Measurements from ENCODE around the gene FMNL3.

The FMNL3 gene

GRCh38 chr12:49698619-49699545, 8.3 kb downstream of the FMNL3 start:
- no peaks in the 10 kb centered on the region for H3K27me3 ChIP-seq (ENCODE audit: insufficient read depth, insufficient read length)
- TF ChIP-seq SUZ12 (IDR thresholded peaks at IDR 0.05; ENCODE audit: extremely low read depth, insufficient read depth, insufficient read length) (no peak), YY1 (IDR thresholded peaks at IDR 0.05; ENCODE audit: insufficient read depth, insufficient read length) (no peak)
- H3K9me3 ChIP-seq (ENCODE audit: insufficient read depth, low read length): no peaks in the 10 kb centered on the region
- no peaks in the 10 kb centered on the region for H3K36me3 ChIP-seq (ENCODE audit: insufficient read depth, insufficient read length, low read length)
- peak overlapping the region; percentile 12 for H3K9ac ChIP-seq (ENCODE audit: insufficient read length, low read depth)
- DNase-seq (ENCODE audit: low read depth, low spot score): peak; percentile 87
- peaks cover 16% of the 10 kb centered on the region for H3K4me1 ChIP-seq (ENCODE audit: insufficient read depth, insufficient read length)
- H3K4me3 ChIP-seq (ENCODE audit: insufficient read length, low read depth): peak overlapping the region; percentile 3

GRCh38 chr12:49697808-49698207, 9.4 kb downstream of the FMNL3 start:
- DNase-seq (ENCODE audit: low read depth, low spot score): no peak
- no peak overlapping the region for H3K9ac ChIP-seq (ENCODE audit: insufficient read length, low read depth)
- H3K9me3 ChIP-seq (ENCODE audit: insufficient read depth, low read length): no peaks in the 10 kb centered on the region
- TF ChIP-seq YY1 (IDR thresholded peaks at IDR 0.05; ENCODE audit: insufficient read depth, insufficient read length) (no peak), ZNF274 (IDR thresholded peaks at IDR 0.05; ENCODE audit: low read depth, low read length) (no peak), SUZ12 (IDR thresholded peaks at IDR 0.05; ENCODE audit: extremely low read depth, insufficient read depth, insufficient read length) (no peak)
- H3K27me3 ChIP-seq (ENCODE audit: insufficient read depth, insufficient read length): no peaks in the 10 kb centered on the region
- no peak overlapping the region for H3K4me3 ChIP-seq (ENCODE audit: insufficient read length, low read depth)
- peaks cover 10% of the 10 kb centered on the region for H3K4me1 ChIP-seq (ENCODE audit: insufficient read depth, insufficient read length)
- no peaks in the 10 kb centered on the region for H3K36me3 ChIP-seq (ENCODE audit: insufficient read depth, insufficient read length, low read length)

- peaks cover 10% of the 10 kb centered on the region for H3K4me1 ChIP-seq (ENCODE audit: insufficient read depth, insufficient read length)
- H3K36me3 ChIP-seq (ENCODE audit: insufficient read depth, insufficient read length, low read length): no peaks in the 10 kb centered on the region
- no peak for DNase-seq (ENCODE audit: low read depth, low spot score)
- H3K9ac ChIP-seq (ENCODE audit: insufficient read length, low read depth): no peak overlapping the region
- no peaks in the 10 kb centered on the region for H3K9me3 ChIP-seq (ENCODE audit: insufficient read depth, low read length)
- TF ChIP-seq SUZ12 (IDR thresholded peaks at IDR 0.05; ENCODE audit: extremely low read depth, insufficient read depth, insufficient read length) (no peak), YY1 (IDR thresholded peaks at IDR 0.05; ENCODE audit: insufficient read depth, insufficient read length) (no peak), ZNF274 (IDR thresholded peaks at IDR 0.05; ENCODE audit: low read depth, low read length) (no peak)
- H3K27me3 ChIP-seq (ENCODE audit: insufficient read depth, insufficient read length): no peaks in the 10 kb centered on the region
- H3K4me3 ChIP-seq (ENCODE audit: insufficient read length, low read depth): no peak overlapping the region
Observed at GRCh38 chr12:49696723-49697122, 10.5 kb downstream of the FMNL3 start.

GRCh38 chr12:49693931-49694444, 13.2 kb downstream of the FMNL3 start:
- H3K36me3 ChIP-seq (ENCODE audit: insufficient read depth, insufficient read length, low read length): no peaks in the 10 kb centered on the region
- H3K9me3 ChIP-seq (ENCODE audit: insufficient read depth, low read length): no peaks in the 10 kb centered on the region
- peaks cover 7% of the 10 kb centered on the region for H3K4me1 ChIP-seq (ENCODE audit: insufficient read depth, insufficient read length)
- H3K27me3 ChIP-seq (ENCODE audit: insufficient read depth, insufficient read length): no peaks in the 10 kb centered on the region
- no peak for DNase-seq (ENCODE audit: low read depth, low spot score)
- no peak overlapping the region for H3K9ac ChIP-seq (ENCODE audit: insufficient read length, low read depth)
- TF ChIP-seq ZNF274 (IDR thresholded peaks at IDR 0.05; ENCODE audit: low read depth, low read length) (no peak), YY1 (IDR thresholded peaks at IDR 0.05; ENCODE audit: insufficient read depth, insufficient read length) (no peak), SUZ12 (IDR thresholded peaks at IDR 0.05; ENCODE audit: extremely low read depth, insufficient read depth, insufficient read length) (no peak)
- H3K4me3 ChIP-seq (ENCODE audit: insufficient read length, low read depth): no peak overlapping the region

- H3K9me3 ChIP-seq (ENCODE audit: insufficient read depth, low read length): no peaks in the 10 kb centered on the region
- H3K27me3 ChIP-seq (ENCODE audit: insufficient read depth, insufficient read length): no peaks in the 10 kb centered on the region
- H3K9ac ChIP-seq (ENCODE audit: insufficient read length, low read depth): no peak overlapping the region
- TF ChIP-seq ZNF274 (IDR thresholded peaks at IDR 0.05; ENCODE audit: low read depth, low read length) (no peak), YY1 (IDR thresholded peaks at IDR 0.05; ENCODE audit: insufficient read depth, insufficient read length) (no peak), SUZ12 (IDR thresholded peaks at IDR 0.05; ENCODE audit: extremely low read depth, insufficient read depth, insufficient read length) (no peak)
- H3K36me3 ChIP-seq (ENCODE audit: insufficient read depth, insufficient read length, low read length): no peaks in the 10 kb centered on the region
- H3K4me1 ChIP-seq (ENCODE audit: insufficient read depth, insufficient read length): peaks cover 5% of the 10 kb centered on the region
- H3K4me3 ChIP-seq (ENCODE audit: insufficient read length, low read depth): no peak overlapping the region
- no peak for DNase-seq (ENCODE audit: low read depth, low spot score)
Observed at GRCh38 chr12:49692851-49693250, 14.4 kb downstream of the FMNL3 start.

GRCh38 chr12:49689785-49690184, 17.4 kb downstream of the FMNL3 start:
- Histone ChIP-seq H3K4me3 (ENCODE audit: insufficient read length, low read depth) (no peak overlapping the region), H3K9ac (ENCODE audit: insufficient read length, low read depth) (no peak overlapping the region), H3K27me3 (ENCODE audit: insufficient read depth, insufficient read length) (no peaks in the 10 kb centered on the region), H3K36me3 (ENCODE audit: insufficient read depth, insufficient read length, low read length) (no peaks in the 10 kb centered on the region), H3K4me1 (ENCODE audit: insufficient read depth, insufficient read length) (no peaks in the 10 kb centered on the region), H3K9me3 (ENCODE audit: insufficient read depth, low read length) (no peaks in the 10 kb centered on the region)
- TF ChIP-seq YY1 (IDR thresholded peaks at IDR 0.05; ENCODE audit: insufficient read depth, insufficient read length) (no peak), SUZ12 (IDR thresholded peaks at IDR 0.05; ENCODE audit: extremely low read depth, insufficient read depth, insufficient read length) (no peak), ZNF274 (IDR thresholded peaks at IDR 0.05; ENCODE audit: low read depth, low read length) (no peak)
- DNase-seq (ENCODE audit: low read depth, low spot score): no peak

- no peak for DNase-seq (ENCODE audit: low read depth, low spot score)
- no peaks in the 10 kb centered on the region for H3K4me1 ChIP-seq (ENCODE audit: insufficient read depth, insufficient read length)
- H3K9ac ChIP-seq (ENCODE audit: insufficient read length, low read depth): no peak overlapping the region
- H3K36me3 ChIP-seq (ENCODE audit: insufficient read depth, insufficient read length, low read length): no peaks in the 10 kb centered on the region
- no peak for TF ChIP-seq SUZ12 (IDR thresholded peaks at IDR 0.05; ENCODE audit: extremely low read depth, insufficient read depth, insufficient read length)
- TF ChIP-seq ZNF274 (IDR thresholded peaks at IDR 0.05; ENCODE audit: low read depth, low read length): no peak
- no peak for TF ChIP-seq YY1 (IDR thresholded peaks at IDR 0.05; ENCODE audit: insufficient read depth, insufficient read length)
- no peak overlapping the region for H3K4me3 ChIP-seq (ENCODE audit: insufficient read length, low read depth)
- H3K27me3 ChIP-seq (ENCODE audit: insufficient read depth, insufficient read length): no peaks in the 10 kb centered on the region
- no peaks in the 10 kb centered on the region for H3K9me3 ChIP-seq (ENCODE audit: insufficient read depth, low read length)
Observed at GRCh38 chr12:49689237-49689636, 18.0 kb downstream of the FMNL3 start.

Data from NT2/D1 (cell line).